Immature natural killer cell (primary cell): ENCODE measurements around the gene CD300LG. TPM values are rescaled to one million over a fixed set of nuclear protein-coding genes. Genes with fewer than 3 reads are reported as not detected.
A peak's percentile ranks its signal among the peaks of the same experiment; 100 is the strongest.

ENCODE experiments used
- DNase-seq, 3 donors: peaks; one replicate each; pipeline ENCODE4 v3.0.0; 2022; ENCODE audit warnings: mixed read lengths in 1 of 3
- H3K27ac Mint-ChIP-seq, 6 donors: one replicate each; pipeline ENCODE4 v1.8.0; 2020; ENCODE audit warnings: mixed read lengths in 6 of 6, mild to moderate bottlenecking in 5 of 6, inconsistent platforms in 4 of 6, moderate library complexity in 3 of 6
- H3K27me3 Mint-ChIP-seq, 3 donors: one replicate each; pipeline ENCODE4 v1.8.0; 2020 to 2021; ENCODE audit warnings: low read depth in 3 of 3, mild to moderate bottlenecking in 3 of 3, mixed read lengths in 3 of 3, moderate library complexity in 3 of 3, inconsistent platforms in 1 of 3
- H3K36me3 Mint-ChIP-seq, 3 donors: one replicate each; pipeline ENCODE4 v1.8.0; 2020; ENCODE audit warnings: mixed read lengths in 3 of 3, inconsistent platforms in 2 of 3, mild to moderate bottlenecking in 2 of 3
- H3K4me1 Mint-ChIP-seq, 2 donors: one replicate each; pipeline ENCODE4 v1.8.0; 2020; ENCODE audit warnings: inconsistent platforms in 2 of 2, mild to moderate bottlenecking in 2 of 2, mixed read lengths in 2 of 2, moderate library complexity in 1 of 2
- H3K4me3 Mint-ChIP-seq, 5 donors: one replicate each; pipeline ENCODE4 v1.8.0; 2020; ENCODE audit warnings: mild to moderate bottlenecking in 5 of 5, mixed read lengths in 5 of 5, inconsistent platforms in 3 of 5, moderate library complexity in 3 of 5
- H3K9me3 Mint-ChIP-seq, 6 donors: one replicate each; pipeline ENCODE4 v1.8.0; 2020; ENCODE audit warnings: mild to moderate bottlenecking in 6 of 6, mixed read lengths in 6 of 6, inconsistent platforms in 4 of 6, moderate library complexity in 3 of 6
- polyA plus RNA-seq, 3 donors: library from polyadenylated mRNA; unstranded; fragments of 300-500 nt; fragmentation: Illumina TruSeq; gene quantifications; one replicate each; pipeline ENCODE4 v1.2.3, GENCODE V29; 2021

Gene CD300LG
- polyA plus RNA-seq, 3 donors from 2014 or later = not detected

DNA sequence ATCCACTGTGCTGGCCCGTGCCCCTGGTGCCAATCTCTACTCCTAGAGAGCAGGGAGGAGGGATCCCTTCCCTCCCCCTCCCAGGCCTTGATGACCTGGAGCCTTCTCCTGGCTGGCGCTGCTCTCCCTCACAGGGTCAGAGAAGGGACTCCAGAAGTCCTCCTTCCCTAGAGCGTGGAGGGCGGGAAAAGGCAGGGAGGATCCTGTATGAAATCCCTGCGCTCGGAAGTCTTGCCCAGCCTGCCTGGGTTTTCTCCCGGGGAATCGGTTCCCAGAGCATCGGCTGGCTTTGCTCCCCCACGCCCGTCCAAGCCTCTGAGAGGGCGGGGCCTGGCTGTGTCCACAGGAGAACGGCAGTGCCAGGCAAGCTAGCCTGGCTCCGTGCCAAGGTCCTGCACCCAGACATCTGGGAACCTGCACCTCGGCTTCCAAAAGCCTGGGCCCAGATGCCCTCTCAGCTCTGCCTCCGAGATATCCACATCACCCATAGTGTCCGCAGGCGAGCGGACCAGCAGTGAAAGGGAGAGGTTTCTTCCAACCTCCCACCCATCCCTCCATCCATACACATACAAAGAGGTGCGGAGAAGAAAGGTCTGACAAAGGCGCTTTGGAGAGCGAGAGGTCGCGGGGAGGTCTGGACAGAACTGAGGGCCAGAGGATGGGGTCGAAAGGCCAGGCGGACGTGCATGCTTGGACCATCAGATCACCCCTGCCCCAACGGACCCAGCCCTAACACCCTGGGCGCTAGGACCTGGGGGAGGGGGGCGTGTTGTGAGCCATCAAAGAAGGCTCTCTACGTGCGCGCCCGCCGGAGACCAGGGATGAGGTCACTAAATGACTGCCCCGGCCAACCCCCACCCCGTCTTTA lies 59.2 kb downstream of the CD300LG start:
- Mint-ChIP-seq H3K9me3 (no peaks in the 10 kb centered on the region), H3K4me3 (peak overlapping the region; percentile 62 to 78 (median 75)), H3K4me1 (peaks cover 9 to 15% of the 10 kb centered on the region in 2 donors), H3K27me3 (peaks cover 6 to 23% (median 10%) of the 10 kb centered on the region in 3 donors), H3K36me3 (no peaks in the 10 kb centered on the region), H3K27ac (peak overlapping the region in 1 of 6 donors; percentile 26)
- peak in 2 of 3 donors; percentile 12 to 24 for DNase-seq

DNA sequence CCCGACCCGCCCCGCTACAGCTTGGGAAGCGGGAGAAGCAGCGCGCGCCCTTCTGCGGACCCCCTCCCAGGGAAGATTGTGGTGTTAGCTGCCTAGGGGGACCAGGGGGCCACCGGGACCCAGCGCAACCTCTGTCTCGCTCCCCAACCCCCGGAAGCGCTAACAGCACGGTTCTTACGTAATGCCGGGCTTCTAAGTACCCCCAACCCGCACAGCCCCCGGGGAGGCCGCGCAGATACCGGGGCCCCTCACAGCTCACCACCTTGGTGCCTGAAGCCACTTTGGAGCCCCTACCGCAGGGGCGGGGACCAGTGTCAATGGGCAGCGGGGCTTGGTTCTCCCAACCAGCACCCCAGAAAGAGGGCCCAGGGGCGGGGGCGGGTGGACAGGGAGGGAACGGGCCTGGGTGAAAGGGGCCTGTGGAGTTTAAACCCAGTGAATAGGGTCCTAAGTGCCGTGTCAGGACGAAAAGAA lies 60.0 kb downstream of the CD300LG start:
- no peak overlapping the region for H3K27ac Mint-ChIP-seq
- DNase-seq = no peak
- H3K9me3 Mint-ChIP-seq = no peaks in the 10 kb centered on the region
- peaks cover 9 to 15% of the 10 kb centered on the region in 2 donors for H3K4me1 Mint-ChIP-seq
- H3K4me3 Mint-ChIP-seq = peak overlapping the region; percentile 62 to 78 (median 75)
- H3K36me3 Mint-ChIP-seq = no peaks in the 10 kb centered on the region
- H3K27me3 Mint-ChIP-seq = peaks cover 6 to 23% (median 10%) of the 10 kb centered on the region in 3 donors

DNA sequence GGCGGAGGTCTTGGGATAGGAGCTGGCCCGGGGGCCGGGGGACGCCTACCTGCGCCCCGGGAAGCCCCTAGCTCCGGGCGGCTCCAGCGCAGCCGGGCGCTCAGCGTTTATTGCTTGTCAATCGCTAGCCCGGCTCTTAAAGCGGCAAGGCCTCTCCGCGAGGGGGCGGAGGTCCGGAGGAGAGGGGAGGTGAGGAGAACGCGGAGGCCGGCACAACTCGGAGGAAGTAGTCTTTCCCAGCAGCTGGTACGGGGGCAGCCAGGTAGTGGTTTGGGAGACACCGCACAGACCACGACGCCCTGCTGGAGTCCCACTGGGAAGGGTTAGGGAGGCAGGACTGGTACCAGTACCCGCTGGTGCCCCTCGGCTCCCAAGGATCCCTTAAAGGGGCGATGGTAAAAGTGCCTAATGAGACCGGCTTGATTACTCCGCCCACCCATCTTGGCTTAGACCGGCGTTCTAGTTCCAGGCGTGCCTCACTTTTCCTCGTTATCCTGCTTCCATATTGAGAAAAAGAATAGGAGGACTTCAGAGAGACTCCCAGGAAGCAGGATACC lies 60.5 kb downstream of the CD300LG start, which contains the start of gene MPP2:
TSS of gene MPP2 (minus strand) at position 112 of the 557 bp plus-strand sequence. CDS start 3,076 bp downstream, outside the sequence.
- Mint-ChIP-seq H3K27me3 (peaks cover 6 to 23% (median 10%) of the 10 kb centered on the region in 3 donors), H3K4me1 (peaks cover 9 to 15% of the 10 kb centered on the region in 2 donors), H3K36me3 (no peaks in the 10 kb centered on the region), H3K9me3 (no peaks in the 10 kb centered on the region), H3K27ac (peak within 1 kb of the TSS in 1 of 6 donors; percentile 26), H3K4me3 (peak within 1 kb of the TSS; percentile 62 to 78 (median 75))
- peak in 2 of 3 donors; percentile 18 to 25 for DNase-seq

DNA sequence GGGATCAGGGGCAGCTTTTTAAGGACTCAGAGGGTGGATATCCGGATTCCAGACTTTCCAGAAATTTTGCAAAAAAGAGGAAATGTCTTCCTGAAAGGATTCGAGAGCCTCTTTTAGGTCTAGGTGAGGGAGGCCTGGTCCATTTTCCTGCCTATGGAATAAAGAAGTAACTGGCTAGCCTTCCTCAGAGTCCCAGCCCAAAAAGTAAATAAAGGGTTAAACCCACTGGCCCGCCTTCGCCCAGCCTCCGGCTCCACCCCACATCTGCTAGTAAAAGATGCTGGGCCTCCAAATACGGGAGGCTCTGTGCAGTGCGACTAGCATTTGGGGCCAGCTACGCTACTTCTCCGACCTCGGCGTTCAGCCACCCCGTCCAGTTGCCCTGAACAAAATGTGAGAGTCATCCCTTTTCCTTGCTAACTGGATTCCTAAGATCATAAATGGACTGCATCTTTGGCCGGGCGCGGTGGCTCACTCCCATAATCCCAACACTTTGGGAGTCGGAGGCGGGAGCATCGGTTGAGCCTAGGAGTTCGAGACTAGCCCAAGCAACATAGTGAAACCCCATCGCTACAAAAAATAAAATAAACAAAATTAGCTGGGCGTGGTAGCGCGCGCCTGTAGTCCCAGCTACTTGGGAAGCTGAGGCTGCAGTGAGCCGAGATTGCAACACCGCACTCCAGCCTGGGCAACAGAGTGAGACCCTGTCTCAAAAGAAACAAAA lies 61.2 kb downstream of the CD300LG start:
- H3K4me3 Mint-ChIP-seq = peak overlapping the region in 3 of 5 donors; percentile 24 to 57 (median 36)
- no peaks in the 10 kb centered on the region for H3K9me3 Mint-ChIP-seq
- DNase-seq = no peak
- H3K27ac Mint-ChIP-seq = no peak overlapping the region
- H3K4me1 Mint-ChIP-seq = peaks cover 9 to 15% of the 10 kb centered on the region in 2 donors
- H3K27me3 Mint-ChIP-seq = peaks cover 6 to 23% (median 10%) of the 10 kb centered on the region in 3 donors
- H3K36me3 Mint-ChIP-seq = no peaks in the 10 kb centered on the region

DNA sequence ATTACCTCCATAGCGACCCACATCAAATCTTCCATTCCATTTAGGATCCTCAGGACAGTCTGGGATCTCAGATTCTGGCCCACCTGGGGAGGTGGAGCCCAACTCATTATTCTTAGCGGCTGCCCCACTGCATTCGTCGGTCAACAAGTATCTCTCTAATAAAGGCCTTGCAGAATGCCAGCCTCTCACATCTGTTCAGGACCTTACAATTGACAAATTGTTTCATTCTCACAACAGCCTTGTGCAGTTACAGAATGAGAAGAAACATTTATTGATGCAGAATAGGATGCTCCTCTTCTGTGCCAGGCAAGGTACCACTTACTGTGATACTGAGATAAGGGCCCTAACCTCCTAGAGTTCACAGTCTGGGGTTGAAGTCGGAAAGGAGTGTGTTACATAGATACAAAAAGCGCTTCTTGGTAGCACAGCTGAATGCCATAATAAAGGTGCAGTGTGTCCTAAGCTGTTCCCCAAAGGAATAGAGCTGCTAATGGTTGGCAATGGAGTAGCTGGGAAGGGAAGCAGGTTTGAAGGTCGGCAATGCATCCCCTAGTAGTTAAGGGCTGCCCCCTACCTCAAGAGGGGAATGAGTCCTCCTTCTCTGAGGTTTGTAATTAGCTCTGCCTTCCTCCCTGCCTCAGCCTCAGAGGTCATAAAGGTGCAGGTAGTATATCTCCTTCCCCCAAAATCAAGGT lies 62.7 kb downstream of the CD300LG start:
- no peak overlapping the region for H3K27ac Mint-ChIP-seq
- DNase-seq = no peak
- no peaks in the 10 kb centered on the region for H3K36me3 Mint-ChIP-seq
- peaks cover 2 to 18% (median 10%) of the 10 kb centered on the region in 3 donors for H3K27me3 Mint-ChIP-seq
- H3K9me3 Mint-ChIP-seq = no peaks in the 10 kb centered on the region
- no peak overlapping the region for H3K4me3 Mint-ChIP-seq
- peaks cover 9 to 15% of the 10 kb centered on the region in 2 donors for H3K4me1 Mint-ChIP-seq

DNA sequence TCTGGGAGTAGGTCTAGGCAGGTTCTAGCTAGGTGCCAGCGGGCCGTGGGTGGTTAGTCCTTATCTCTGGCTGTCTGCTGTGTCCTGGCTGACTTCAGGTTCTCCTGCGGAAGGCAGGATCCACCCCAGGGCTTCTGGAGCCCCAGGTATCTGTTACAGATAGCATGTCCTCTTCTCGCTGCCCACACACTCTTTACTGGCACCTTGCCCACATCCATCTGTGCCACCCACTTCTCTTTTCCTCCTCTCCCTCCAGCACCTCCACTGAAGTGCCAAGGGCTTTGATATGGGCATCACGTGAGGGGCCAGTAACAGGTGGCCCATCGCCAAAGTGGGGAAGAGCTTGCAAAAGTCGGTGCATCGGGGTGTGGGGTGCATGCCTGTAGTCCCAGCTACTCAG lies 64.9 kb downstream of the CD300LG start:
- peaks cover 2 to 16% (median 6%) of the 10 kb centered on the region in 3 donors for H3K27me3 Mint-ChIP-seq
- peaks cover 7 to 11% of the 10 kb centered on the region in 2 donors for H3K4me1 Mint-ChIP-seq
- no peak overlapping the region for H3K4me3 Mint-ChIP-seq
- no peak for DNase-seq
- H3K27ac Mint-ChIP-seq = no peak overlapping the region
- H3K9me3 Mint-ChIP-seq = no peaks in the 10 kb centered on the region
- no peaks in the 10 kb centered on the region for H3K36me3 Mint-ChIP-seq

DNA sequence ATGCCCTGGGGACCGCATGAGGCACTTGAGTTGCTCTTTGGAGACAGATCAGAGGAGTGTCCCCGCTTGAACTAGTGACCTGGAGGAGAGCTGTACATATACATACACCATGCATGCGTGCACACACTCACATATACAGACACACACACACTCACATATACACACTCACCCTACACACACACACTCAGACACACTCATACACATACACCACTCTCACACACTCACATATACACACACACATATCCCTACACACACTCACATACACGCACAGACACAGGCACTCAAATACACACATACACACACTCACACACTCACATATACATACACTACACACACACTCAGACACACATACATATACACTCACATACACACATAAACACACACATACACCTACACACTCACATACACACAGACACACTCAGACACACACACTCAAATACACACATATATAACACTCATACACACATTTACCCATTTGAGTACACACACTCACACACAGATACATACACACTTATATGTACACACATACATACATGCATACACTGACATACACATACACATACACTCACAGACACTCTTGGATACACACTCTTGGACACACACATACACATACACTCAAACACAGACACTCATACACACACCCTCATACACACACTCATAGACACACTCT lies 65.8 kb downstream of the CD300LG start:
- no peak for DNase-seq
- Mint-ChIP-seq H3K4me3 (no peak overlapping the region), H3K9me3 (no peaks in the 10 kb centered on the region), H3K27ac (no peak overlapping the region), H3K36me3 (no peaks in the 10 kb centered on the region), H3K4me1 (peaks cover 13 to 18% of the 10 kb centered on the region in 2 donors), H3K27me3 (peaks cover 2 to 16% (median 5%) of the 10 kb centered on the region in 3 donors)

Other genes starting within 250 kb of the CD300LG start
- gene MEOX1, start 185.3 kb upstream of the CD300LG start, polyA plus RNA-seq = not detected
- gene SOST, start 88.4 kb upstream of the CD300LG start, polyA plus RNA-seq = under 1 TPM in 1 of 3 donors, not detected in 2; 0.10 TPM
- 10 to 100 TPM in 2 of 3 donors, 1 to 10 TPM in 1; 9.1 to 13.6 (median 12.3) TPM for gene DUSP3, start 68.2 kb upstream of the CD300LG start, polyA plus RNA-seq
- not detected for gene CFAP97D1, start 66.7 kb upstream of the CD300LG start, polyA plus RNA-seq
- not detected for gene MPP3, start 14.0 kb upstream of the CD300LG start, polyA plus RNA-seq
- gene MPP2, start 60.4 kb downstream of the CD300LG start, polyA plus RNA-seq = under 1 TPM in 1 of 3 donors, not detected in 2; 0.55 TPM
- not detected for gene PPY, start 95.3 kb downstream of the CD300LG start, polyA plus RNA-seq
- gene PYY, start 106.8 kb downstream of the CD300LG start, polyA plus RNA-seq = not detected
- gene NAGS, start 157.4 kb downstream of the CD300LG start, polyA plus RNA-seq = 1 to 10 TPM in 2 of 3 donors, under 1 TPM in 1; 0.75 to 1.9 (median 1.2) TPM
- 10 to 100 TPM; 31.6 to 40.3 (median 38.3) TPM for gene TMEM101, start 167.8 kb downstream of the CD300LG start, polyA plus RNA-seq
- 10 to 100 TPM; 56.5 to 82.6 (median 77.9) TPM for gene LSM12, start 219.5 kb downstream of the CD300LG start, polyA plus RNA-seq
- 10 to 100 TPM; 30.9 to 41.6 (median 31.5) TPM for gene G6PC3, start 223.6 kb downstream of the CD300LG start, polyA plus RNA-seq